Activated CD4-positive, alpha-beta T cell treated with anti-CD3 and anti-CD28 coated beads for 36 hours (primary cell): ENCODE results near the gene OR10H1. TPM values are rescaled to one million over a fixed set of nuclear protein-coding genes. Genes with fewer than 3 reads are reported as not detected.
"Not testable (repeated sequence)": the region's sequence is repeated elsewhere in the genome, so short reads cannot be mapped to it uniquely, and the experiment has no call there.

Source experiments
- ATAC-seq: fragments of 200-7000 bp; cut with Tn5 transposase; one replicate; pipeline ENCODE4 v1.10.0; 2021; ENCODE audit warnings: mild to moderate bottlenecking, moderate library complexity
- CTCF ChIA-PET: fragments of 350-600 bp; sonication (Branson Sonifier 250); formaldehyde crosslinking; loops from one replicate; lab custom pipeline; 2021; ENCODE audit warnings: antibody characterized with exemption; lab: Charles Lee
- POLR2A ChIA-PET: fragments of 350-600 bp; sonication (Branson Sonifier 250); formaldehyde crosslinking; loops from one replicate; lab custom pipeline; 2021; ENCODE audit warnings: antibody characterized with exemption, inconsistent platforms; lab: Charles Lee
- DNase-seq: peaks from one replicate; pipeline ENCODE4 v3.0.0-alpha.2; 2020
- H3K27ac Mint-ChIP-seq: one replicate; pipeline ENCODE4 v1.8.0; 2021; ENCODE audit warnings: mixed read lengths
- H3K27me3 Mint-ChIP-seq: one replicate; pipeline ENCODE4 v1.8.0; 2021; ENCODE audit warnings: mixed read lengths
- H3K36me3 Mint-ChIP-seq: one replicate; pipeline ENCODE4 v1.8.0; 2021; ENCODE audit warnings: low read depth, mixed read lengths
- H3K4me1 Mint-ChIP-seq: one replicate; pipeline ENCODE4 v1.8.0; 2021; ENCODE audit warnings: mixed read lengths
- H3K4me3 Mint-ChIP-seq: one replicate; pipeline ENCODE4 v1.8.0; 2021; ENCODE audit warnings: mild to moderate bottlenecking, moderate library complexity, mixed read lengths
- H3K9me3 Mint-ChIP-seq: one replicate; pipeline ENCODE4 v1.8.0; 2021; ENCODE audit warnings: low read depth, mixed read lengths
- intact Hi-C, 2 experiments: fragments of 100-400 bp; cut with DNase I in 1 of 2; cut with micrococcal nuclease in 1 of 2; formaldehyde crosslinking; loops; one replicate each; pipeline versions ENCODE4 v1.14.2 to v1.15.1; 2022 to 2024; cut with DNase I, micrococcal nuclease
- total RNA-seq, 2 experiments: library from RNA; stranded (reverse); gene quantifications; one replicate each; pipeline ENCODE4 v1.2.3, GENCODE V29; 2021

The OR10H1 gene
- total RNA-seq, 2 experiments from 2014 or later: not detected

DNA sequence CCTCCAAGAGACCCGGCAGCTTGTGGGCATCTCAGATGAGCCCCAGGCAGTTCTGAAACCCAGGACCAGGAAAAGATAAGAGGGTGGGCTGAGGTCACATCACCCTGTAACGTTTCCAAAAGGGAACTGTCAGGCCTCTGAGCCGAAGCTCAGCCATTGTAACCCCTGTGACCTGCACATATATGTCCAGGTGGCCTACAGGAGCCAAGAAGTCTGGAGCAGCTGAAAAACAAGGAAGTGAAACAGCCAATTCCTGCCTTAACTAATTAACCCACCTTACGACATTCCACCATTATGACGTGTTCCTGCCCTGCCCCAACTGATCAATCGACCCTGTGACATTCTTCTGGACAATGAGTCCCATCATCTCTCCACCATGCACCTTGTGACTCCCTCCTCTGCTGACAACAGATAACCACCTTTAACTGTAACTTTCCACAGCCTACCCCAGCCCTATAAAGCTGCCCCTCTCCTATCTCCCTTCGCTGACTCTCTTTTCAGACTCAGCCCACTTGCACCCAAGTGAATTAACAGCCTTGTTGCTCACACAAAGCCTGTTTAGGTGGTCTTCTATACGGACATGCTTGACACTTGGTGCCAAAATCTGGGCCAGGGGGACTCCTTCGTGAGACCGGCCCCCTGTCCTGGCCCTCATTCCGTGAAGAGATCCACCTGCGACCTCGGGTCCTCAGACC, 13.3 kb upstream of the OR10H1 start:
- CTCF ChIA-PET, H3K27me3 Mint-ChIP-seq, ATAC-seq, H3K36me3 Mint-ChIP-seq, H3K4me1 Mint-ChIP-seq, POLR2A ChIA-PET, intact Hi-C loops, H3K9me3 Mint-ChIP-seq, H3K4me3 Mint-ChIP-seq, DNase-seq, H3K27ac Mint-ChIP-seq: not testable (repeated sequence)

DNA sequence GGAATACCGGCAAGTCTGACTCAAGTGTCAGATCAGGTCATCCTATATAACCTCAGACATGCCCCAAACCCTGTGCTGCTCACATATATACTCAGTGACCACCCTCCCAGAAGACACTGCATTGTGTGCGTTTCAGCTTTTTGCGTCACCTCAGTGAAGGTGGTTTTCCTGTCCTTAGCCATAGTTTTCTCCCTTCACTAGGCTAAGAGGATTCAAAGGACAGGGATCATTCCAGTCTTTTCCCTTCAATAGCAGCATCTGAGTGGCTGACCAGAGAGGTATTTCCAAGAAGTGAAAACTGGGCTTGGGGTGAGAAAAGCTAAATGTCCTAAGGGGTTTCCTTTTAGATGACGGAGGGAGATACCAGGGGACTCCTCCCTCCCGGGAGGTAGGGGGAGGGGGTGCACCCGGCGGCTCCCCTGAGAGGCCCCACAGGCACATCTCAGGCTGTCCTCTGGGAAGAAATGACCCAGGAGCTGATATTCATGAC, 12.7 kb upstream of the OR10H1 start:
- no peak for ATAC-seq
- Mint-ChIP-seq H3K9me3 (no peaks in the 10 kb centered on the region), H3K27me3 (no peaks in the 10 kb centered on the region), H3K27ac (no peak overlapping the region), H3K4me1 (no peaks in the 10 kb centered on the region), H3K4me3 (no peak overlapping the region), H3K36me3 (no peaks in the 10 kb centered on the region)
- CTCF ChIA-PET: no interaction called here
- DNase-seq: no peak
- intact Hi-C loops: no loop called here
- POLR2A ChIA-PET: no interaction called here

- intact Hi-C loops: no loop called here
- Mint-ChIP-seq H3K4me1 (no peaks in the 10 kb centered on the region), H3K4me3 (no peak overlapping the region), H3K27ac (no peak overlapping the region), H3K27me3 (no peaks in the 10 kb centered on the region), H3K9me3 (no peaks in the 10 kb centered on the region), H3K36me3 (no peaks in the 10 kb centered on the region)
- DNase-seq (no peak), ATAC-seq (no peak)
- CTCF ChIA-PET: interaction anchor here (0.6 kb wide), 2 partner anchors 211 to 216 kb away, joined by 3 read pairs; no protein-coding TSS in a partner anchor
- POLR2A ChIA-PET: no interaction called here
Observed at GRCh38 chr19:15825753-15826152, 10.3 kb upstream of the OR10H1 start.

DNA sequence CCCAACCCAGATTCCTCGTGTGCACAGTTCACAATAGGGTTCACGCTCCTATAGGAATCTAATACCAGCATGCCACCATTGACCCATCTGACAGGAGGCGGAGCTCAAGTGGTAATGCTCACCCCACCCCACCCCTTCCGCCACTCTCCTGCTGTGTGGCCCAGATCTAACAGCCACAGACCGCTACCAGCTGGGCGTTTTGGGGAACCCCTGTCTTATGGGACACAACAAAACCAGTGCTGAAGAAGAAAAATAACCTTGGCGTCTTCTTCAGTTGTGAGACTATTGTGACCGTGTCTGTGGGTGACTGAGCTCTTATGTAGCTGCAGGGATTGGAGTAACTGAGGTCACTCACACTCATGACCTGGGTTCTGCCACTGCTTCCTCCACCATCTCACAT, 5.2 kb upstream of the OR10H1 start:
- ChIA-PET CTCF (no interaction called here), POLR2A (no interaction called here)
- ATAC-seq (no peak), DNase-seq (no peak)
- H3K27ac Mint-ChIP-seq: no peak overlapping the region
- no peaks in the 10 kb centered on the region for H3K4me1 Mint-ChIP-seq
- H3K9me3 Mint-ChIP-seq: no peaks in the 10 kb centered on the region
- no peaks in the 10 kb centered on the region for H3K27me3 Mint-ChIP-seq
- H3K36me3 Mint-ChIP-seq: no peaks in the 10 kb centered on the region
- intact Hi-C loops: no loop called here
- no peak overlapping the region for H3K4me3 Mint-ChIP-seq

DNA sequence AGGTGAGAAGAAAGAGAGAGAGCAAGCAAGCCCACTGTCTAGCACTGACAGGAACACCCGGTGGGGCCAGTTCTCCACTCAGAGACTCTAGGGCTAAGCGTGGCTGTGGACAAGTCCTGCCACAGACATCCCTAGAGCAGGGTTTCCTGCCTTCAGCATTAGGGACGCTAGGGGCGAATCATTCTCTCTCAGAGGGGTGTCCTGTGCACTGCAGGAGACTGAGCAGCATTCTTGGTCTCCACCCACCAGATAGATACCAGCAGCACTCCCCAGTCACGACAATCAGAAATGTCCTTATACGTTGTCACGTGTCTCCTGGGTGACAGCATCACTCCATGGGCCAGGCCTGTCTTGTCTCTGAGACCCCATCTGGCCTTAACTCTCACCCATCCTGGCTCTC, 1.5 kb downstream of the OR10H1 start:
- H3K4me3 Mint-ChIP-seq: no peak overlapping the region
- H3K27me3 Mint-ChIP-seq: peaks cover 4% of the 10 kb centered on the region
- no peak overlapping the region for H3K27ac Mint-ChIP-seq
- intact Hi-C loops: loop anchor here in 1 of 2 experiments (5.0 kb wide), 1 partner anchor 53 kb away; no protein-coding TSS in a partner anchor
- ATAC-seq: no peak
- CTCF ChIA-PET: interaction anchor here (0.6 kb wide), 1 partner anchor 1501 kb away, joined by 4 read pairs; no protein-coding TSS in a partner anchor
- no peak for DNase-seq
- H3K36me3 Mint-ChIP-seq: no peaks in the 10 kb centered on the region
- peaks cover 6% of the 10 kb centered on the region for H3K4me1 Mint-ChIP-seq
- POLR2A ChIA-PET: no interaction called here
- H3K9me3 Mint-ChIP-seq: no peaks in the 10 kb centered on the region

DNA sequence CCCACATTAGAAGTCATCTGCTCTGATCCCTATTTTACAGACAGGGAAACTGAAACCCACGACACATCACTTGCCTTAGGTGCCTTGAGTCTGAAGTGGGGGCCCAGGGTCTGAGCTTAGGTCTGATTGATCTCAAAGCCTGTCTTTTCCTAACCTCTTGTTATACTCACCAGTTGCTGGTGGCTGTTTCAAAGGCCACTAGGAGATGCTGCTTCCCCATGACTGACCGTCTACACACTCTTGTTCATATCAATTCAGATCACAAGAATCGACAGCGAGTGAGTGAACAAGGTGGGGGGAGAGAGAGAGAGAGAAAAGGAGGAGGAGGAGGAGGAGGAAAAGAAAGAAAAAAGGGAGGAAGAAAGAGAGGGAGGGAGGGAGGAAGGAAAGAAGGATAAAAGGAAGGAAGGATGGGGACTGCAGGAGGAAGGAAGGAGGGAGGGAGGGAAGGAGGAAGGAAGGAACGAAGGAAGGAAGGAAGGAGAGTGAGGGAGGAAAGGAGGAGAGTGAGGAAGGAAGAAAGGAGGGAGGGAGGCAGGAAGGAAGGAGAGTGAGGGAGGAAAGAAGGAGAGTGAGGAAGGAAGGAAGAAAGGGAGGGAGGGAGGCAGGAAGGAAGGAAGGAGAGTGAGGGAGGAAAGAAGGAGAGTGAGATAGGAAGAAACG, 3.3 kb downstream of the OR10H1 start:
- no peak overlapping the region for H3K4me3 Mint-ChIP-seq
- ATAC-seq: no peak
- peak; percentile 13 for DNase-seq
- no peak overlapping the region for H3K27ac Mint-ChIP-seq
- intact Hi-C loops: loop anchor here in 1 of 2 experiments (5.0 kb wide), 1 partner anchor 55 kb away; no protein-coding TSS in a partner anchor
- peaks cover 6% of the 10 kb centered on the region for H3K4me1 Mint-ChIP-seq
- H3K27me3 Mint-ChIP-seq: peaks cover 6% of the 10 kb centered on the region
- no peaks in the 10 kb centered on the region for H3K36me3 Mint-ChIP-seq
- H3K9me3 Mint-ChIP-seq: no peaks in the 10 kb centered on the region
- ChIA-PET POLR2A (interaction anchor here (0.6 kb wide), 1 partner anchor 514 kb away, joined by 4 read pairs; no protein-coding TSS in a partner anchor), CTCF (interaction anchor here (0.7 kb wide), 1 partner anchor 89 kb away, joined by 3 read pairs; no protein-coding TSS in a partner anchor)

- POLR2A ChIA-PET: interaction anchor here (0.6 kb wide), 1 partner anchor 513 kb away, joined by 4 read pairs; no protein-coding TSS in a partner anchor
- Mint-ChIP-seq H3K27ac (no peak overlapping the region), H3K4me3 (no peak overlapping the region)
Observed at GRCh38 chr19:15811476-15811875, 4.0 kb downstream of the OR10H1 start.

GRCh38 chr19:15810335-15810734, 5.1 kb downstream of the OR10H1 start:
- CTCF ChIA-PET: interaction anchor here (0.7 kb wide), 1 partner anchor 253 kb away, joined by 3 read pairs; no protein-coding TSS in a partner anchor
- H3K36me3 Mint-ChIP-seq: no peaks in the 10 kb centered on the region
- POLR2A ChIA-PET: no interaction called here

More at GRCh38 chr19:15811476-15811875, 4.0 kb downstream of the OR10H1 start:
- DNase-seq (no peak), ATAC-seq (no peak)
- CTCF ChIA-PET: interaction anchor here (0.7 kb wide), 1 partner anchor 90 kb away, joined by 3 read pairs; no protein-coding TSS in a partner anchor
- Mint-ChIP-seq H3K9me3 (no peaks in the 10 kb centered on the region), H3K4me1 (peaks cover 6% of the 10 kb centered on the region), H3K36me3 (no peaks in the 10 kb centered on the region), H3K27me3 (peaks cover 8% of the 10 kb centered on the region)
- intact Hi-C loops: loop anchor here in 1 of 2 experiments (5.0 kb wide), 1 partner anchor 56 kb away; no protein-coding TSS in a partner anchor

DNA sequence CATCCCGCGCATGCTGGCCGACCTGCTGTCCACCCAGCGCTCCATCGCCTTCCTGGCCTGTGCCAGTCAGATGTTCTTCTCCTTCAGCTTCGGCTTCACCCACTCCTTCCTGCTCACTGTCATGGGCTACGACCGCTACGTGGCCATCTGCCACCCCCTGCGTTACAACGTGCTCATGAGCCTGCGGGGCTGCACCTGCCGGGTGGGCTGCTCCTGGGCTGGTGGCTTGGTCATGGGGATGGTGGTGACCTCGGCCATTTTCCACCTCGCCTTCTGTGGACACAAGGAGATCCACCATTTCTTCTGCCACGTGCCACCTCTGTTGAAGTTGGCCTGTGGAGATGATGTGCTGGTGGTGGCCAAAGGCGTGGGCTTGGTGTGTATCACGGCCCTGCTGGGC, 21.2 kb downstream of the OR10H1 start:
- ATAC-seq, H3K4me1 Mint-ChIP-seq, H3K9me3 Mint-ChIP-seq, DNase-seq, CTCF ChIA-PET, H3K36me3 Mint-ChIP-seq, H3K27me3 Mint-ChIP-seq, POLR2A ChIA-PET, intact Hi-C loops, H3K27ac Mint-ChIP-seq, H3K4me3 Mint-ChIP-seq: not testable (repeated sequence)

More at GRCh38 chr19:15810335-15810734, 5.1 kb downstream of the OR10H1 start:
- no peaks in the 10 kb centered on the region for H3K9me3 Mint-ChIP-seq
- H3K27ac Mint-ChIP-seq: no peak overlapping the region
- no peak overlapping the region for H3K4me3 Mint-ChIP-seq
- intact Hi-C loops: loop anchor here in 1 of 2 experiments (5.0 kb wide), 1 partner anchor 57 kb away; no protein-coding TSS in a partner anchor
- DNase-seq (no peak), ATAC-seq (no peak)
- H3K4me1 Mint-ChIP-seq: peaks cover 6% of the 10 kb centered on the region
- H3K27me3 Mint-ChIP-seq: peaks cover 8% of the 10 kb centered on the region

DNA sequence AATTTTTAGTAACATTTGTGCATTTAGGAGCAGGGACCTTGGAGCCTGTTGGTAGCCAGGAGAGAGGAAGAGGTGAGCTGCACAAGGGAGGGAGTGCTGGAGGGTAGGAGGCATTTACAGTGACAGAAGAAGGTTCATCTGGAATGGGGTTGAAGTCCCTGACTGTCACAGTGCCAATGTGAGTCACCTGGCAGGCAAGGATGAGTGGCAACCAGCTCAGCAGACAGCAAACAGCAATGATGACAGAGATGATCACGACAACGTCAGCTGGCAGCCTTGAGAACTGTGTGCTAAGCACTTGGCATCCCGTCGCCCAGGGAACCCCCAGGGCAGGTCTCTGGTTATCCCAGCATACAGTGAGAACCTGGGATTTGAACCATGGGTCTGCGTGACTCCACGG, 25.4 kb downstream of the OR10H1 start:
- no peaks in the 10 kb centered on the region for H3K9me3 Mint-ChIP-seq
- peaks cover 2% of the 10 kb centered on the region for H3K27me3 Mint-ChIP-seq
- ChIA-PET CTCF (no interaction called here), POLR2A (interaction anchor here (0.7 kb wide), 1 partner anchor 352 kb away, joined by 3 read pairs; no protein-coding TSS in a partner anchor)
- H3K4me1 Mint-ChIP-seq: no peaks in the 10 kb centered on the region
- DNase-seq: no peak
- no peak overlapping the region for H3K27ac Mint-ChIP-seq
- intact Hi-C loops: no loop called here
- no peaks in the 10 kb centered on the region for H3K36me3 Mint-ChIP-seq
- no peak overlapping the region for H3K4me3 Mint-ChIP-seq
- no peak for ATAC-seq

DNA sequence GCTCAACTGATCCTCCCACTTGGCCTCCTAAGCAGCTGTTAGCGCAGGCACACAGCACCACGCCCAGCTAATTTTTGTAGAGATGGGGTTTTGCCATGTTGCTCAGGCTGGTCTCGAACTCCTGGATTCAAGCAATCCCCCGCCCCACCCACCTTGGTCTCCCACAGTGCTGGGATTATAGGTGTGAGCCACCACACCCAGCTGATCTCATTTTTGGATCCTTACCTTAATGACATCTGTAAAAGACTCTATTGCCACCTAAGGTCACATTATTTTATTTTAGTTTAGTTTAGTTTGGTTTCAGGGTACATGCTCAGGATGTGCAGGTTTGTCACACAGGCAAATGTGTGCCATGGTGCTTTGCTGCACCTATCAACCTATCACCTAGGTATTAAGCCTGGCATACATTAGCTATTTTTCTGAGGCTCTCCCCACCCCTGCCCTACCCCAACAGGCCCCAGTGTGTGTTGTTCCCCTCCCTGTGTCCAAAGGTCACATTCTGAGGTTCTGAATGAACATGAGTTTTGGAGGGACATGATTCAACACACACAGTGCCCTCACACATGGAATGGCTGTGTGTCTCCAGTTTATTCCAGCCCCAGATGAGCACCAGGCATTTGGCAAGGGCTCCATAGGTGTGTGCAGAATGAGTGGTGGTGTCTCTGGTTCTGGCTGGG, 26.7 kb downstream of the OR10H1 start:
- POLR2A ChIA-PET: no interaction called here
- no peaks in the 10 kb centered on the region for H3K4me1 Mint-ChIP-seq

More for the DNA sequence above, 26.7 kb downstream of the OR10H1 start:
- intact Hi-C loops: no loop called here
- H3K4me3 Mint-ChIP-seq: no peak overlapping the region
- no peak for DNase-seq
- peaks cover 2% of the 10 kb centered on the region for H3K27me3 Mint-ChIP-seq
- no peak for ATAC-seq
- H3K36me3 Mint-ChIP-seq: no peaks in the 10 kb centered on the region
- CTCF ChIA-PET: no interaction called here
- no peak overlapping the region for H3K27ac Mint-ChIP-seq
- no peaks in the 10 kb centered on the region for H3K9me3 Mint-ChIP-seq
